Peyer's patch (tissue), 4 donors: ENCODE results near the gene UTY.

ENCODE experiments used
- POLR2A ChIP-seq, 2 donors: fragments of 450-650 bp; IDR thresholded peaks; one replicate each; pipeline ENCODE4 v1.5.1; 2017; ENCODE audit warnings: antibody characterized with exemption in 2 of 2, mild to moderate bottlenecking in 2 of 2, moderate library complexity in 2 of 2
- TF ChIP-seq, protein P1 (sequence below), 6 experiments: fragments of 450-650 bp in 4 of 6; fragments of 200-600 bp in 2 of 6; sonication (generic) in 1 of 6; IDR thresholded peaks; one replicate each; pipeline ENCODE4 v1.5.1; 2017 to 2019; ENCODE audit warnings: antibody characterized with exemption in 6 of 6, mild to moderate bottlenecking in 3 of 6, moderate library complexity in 1 of 6

GRCh38 chrY:13362662-13363061 is 117.2 kb downstream of the UTY start:
- TF ChIP-seq, protein P1, sequence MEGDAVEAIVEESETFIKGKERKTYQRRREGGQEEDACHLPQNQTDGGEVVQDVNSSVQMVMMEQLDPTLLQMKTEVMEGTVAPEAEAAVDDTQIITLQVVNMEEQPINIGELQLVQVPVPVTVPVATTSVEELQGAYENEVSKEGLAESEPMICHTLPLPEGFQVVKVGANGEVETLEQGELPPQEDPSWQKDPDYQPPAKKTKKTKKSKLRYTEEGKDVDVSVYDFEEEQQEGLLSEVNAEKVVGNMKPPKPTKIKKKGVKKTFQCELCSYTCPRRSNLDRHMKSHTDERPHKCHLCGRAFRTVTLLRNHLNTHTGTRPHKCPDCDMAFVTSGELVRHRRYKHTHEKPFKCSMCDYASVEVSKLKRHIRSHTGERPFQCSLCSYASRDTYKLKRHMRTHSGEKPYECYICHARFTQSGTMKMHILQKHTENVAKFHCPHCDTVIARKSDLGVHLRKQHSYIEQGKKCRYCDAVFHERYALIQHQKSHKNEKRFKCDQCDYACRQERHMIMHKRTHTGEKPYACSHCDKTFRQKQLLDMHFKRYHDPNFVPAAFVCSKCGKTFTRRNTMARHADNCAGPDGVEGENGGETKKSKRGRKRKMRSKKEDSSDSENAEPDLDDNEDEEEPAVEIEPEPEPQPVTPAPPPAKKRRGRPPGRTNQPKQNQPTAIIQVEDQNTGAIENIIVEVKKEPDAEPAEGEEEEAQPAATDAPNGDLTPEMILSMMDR (IDR thresholded peaks at IDR 0.05) = no peak
- TF ChIP-seq POLR2A (IDR thresholded peaks at IDR 0.05) = no peak
